ENCODE measurements around the gene LYST.

LYST gene

DNA sequence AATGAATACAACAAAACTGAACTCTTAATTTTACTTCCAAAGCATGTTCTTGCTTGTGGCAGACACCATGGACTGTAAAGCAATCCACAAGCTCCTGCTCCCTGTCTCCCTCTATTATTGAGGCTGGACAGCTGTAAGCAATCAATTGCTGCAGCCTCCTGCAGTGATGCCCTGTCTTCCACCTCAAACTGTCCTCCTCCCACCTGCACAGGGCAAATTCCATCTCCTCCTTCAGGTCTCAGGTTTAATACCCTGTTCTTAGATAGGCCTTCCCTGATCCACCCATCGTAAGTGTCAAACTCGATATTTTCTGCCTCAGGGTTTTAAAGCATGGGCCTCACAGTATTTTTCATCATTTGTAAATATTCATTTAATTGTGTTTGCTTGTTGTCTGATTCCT is 81.8 kb downstream of the LYST start:
- H3K4me2 ChIP-seq (ENCODE audit: low read depth, low read length, poor library complexity, severe bottlenecking), result no peak overlapping the region

DNA sequence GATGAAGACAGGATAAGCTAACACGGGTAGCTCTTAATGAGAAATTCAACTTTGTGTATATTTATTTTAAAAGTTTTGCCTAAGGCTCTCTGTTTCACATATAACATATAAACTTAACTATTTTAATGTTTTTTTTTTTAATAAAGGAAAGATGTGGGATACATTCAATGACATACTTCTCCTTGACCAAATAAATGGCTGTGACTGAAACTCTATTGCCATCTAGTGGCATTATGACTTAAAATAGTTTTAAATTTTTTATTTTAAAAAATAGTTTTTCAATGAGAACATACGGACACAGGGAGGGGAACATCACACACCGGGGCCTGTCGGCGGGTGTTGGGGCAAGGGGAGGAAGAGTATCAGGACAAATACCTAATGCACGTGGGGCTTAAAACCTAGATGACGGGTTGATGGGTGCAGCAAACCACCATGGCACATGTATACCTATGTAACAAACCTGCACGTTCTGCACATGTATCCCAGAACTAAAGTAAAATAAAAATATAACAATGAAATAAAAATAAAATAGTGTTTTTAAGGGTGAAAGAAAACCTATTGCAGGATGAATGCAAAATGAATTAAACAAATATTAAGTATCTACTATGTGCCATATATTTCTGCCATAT is 83.4 kb downstream of the LYST start:
- Histone ChIP-seq H3K36me3 (ENCODE audit: low read length) (no peaks in the 10 kb centered on the region), H3F3A (ENCODE audit: insufficient read depth) (no peaks in the 10 kb centered on the region; the same call in 1 of the 2 replicates), H3K4me2 (ENCODE audit: low read depth, low read length, poor library complexity, severe bottlenecking) (no peak overlapping the region), H3K79me2 (ENCODE audit: insufficient read depth, low read length) (no peaks in the 10 kb centered on the region), H3K27me3 (ENCODE audit: low read length) (no peaks in the 10 kb centered on the region), H3K9me3 (ENCODE audit: insufficient read depth, low read length) (no peaks in the 10 kb centered on the region), H3K9ac (ENCODE audit: low read length) (no peak overlapping the region), H2AFZ (ENCODE audit: low read depth, low read length, severe bottlenecking) (no peak overlapping the region), H3K27ac (ENCODE audit: low read depth, low read length) (no peak overlapping the region), H4K20me1 (ENCODE audit: low read depth, low read length) (no peaks in the 10 kb centered on the region), H3K4me3 (ENCODE audit: insufficient read depth, low read length, poor library complexity, severe bottlenecking) (no peak overlapping the region), H3K9me2 (replicated peaks; ENCODE audit: insufficient read depth, low read length) (no peaks in the 10 kb centered on the region)
- TF ChIP-seq EZH2phosphoT487 (conservative IDR thresholded peaks at IDR 0.05; ENCODE audit: low read length), result no peak
- TF ChIP-seq, protein P1, sequence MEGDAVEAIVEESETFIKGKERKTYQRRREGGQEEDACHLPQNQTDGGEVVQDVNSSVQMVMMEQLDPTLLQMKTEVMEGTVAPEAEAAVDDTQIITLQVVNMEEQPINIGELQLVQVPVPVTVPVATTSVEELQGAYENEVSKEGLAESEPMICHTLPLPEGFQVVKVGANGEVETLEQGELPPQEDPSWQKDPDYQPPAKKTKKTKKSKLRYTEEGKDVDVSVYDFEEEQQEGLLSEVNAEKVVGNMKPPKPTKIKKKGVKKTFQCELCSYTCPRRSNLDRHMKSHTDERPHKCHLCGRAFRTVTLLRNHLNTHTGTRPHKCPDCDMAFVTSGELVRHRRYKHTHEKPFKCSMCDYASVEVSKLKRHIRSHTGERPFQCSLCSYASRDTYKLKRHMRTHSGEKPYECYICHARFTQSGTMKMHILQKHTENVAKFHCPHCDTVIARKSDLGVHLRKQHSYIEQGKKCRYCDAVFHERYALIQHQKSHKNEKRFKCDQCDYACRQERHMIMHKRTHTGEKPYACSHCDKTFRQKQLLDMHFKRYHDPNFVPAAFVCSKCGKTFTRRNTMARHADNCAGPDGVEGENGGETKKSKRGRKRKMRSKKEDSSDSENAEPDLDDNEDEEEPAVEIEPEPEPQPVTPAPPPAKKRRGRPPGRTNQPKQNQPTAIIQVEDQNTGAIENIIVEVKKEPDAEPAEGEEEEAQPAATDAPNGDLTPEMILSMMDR (IDR thresholded peaks at IDR 0.05; ENCODE audit: insufficient read depth, low read length, poor library complexity, severe bottlenecking), result peak; percentile 29

More for the DNA sequence above, 81.8 kb downstream of the LYST start:
- Histone ChIP-seq H4K20me1 (ENCODE audit: low read depth, low read length) (no peaks in the 10 kb centered on the region), H3K9me3 (ENCODE audit: insufficient read depth, low read length) (no peaks in the 10 kb centered on the region), H3K27me3 (ENCODE audit: low read length) (no peaks in the 10 kb centered on the region), H3K27ac (ENCODE audit: low read depth, low read length) (no peak overlapping the region), H3K4me3 (ENCODE audit: insufficient read depth, low read length, poor library complexity, severe bottlenecking) (no peak overlapping the region), H3K9ac (ENCODE audit: low read length) (no peak overlapping the region), H2AFZ (ENCODE audit: low read depth, low read length, severe bottlenecking) (no peak overlapping the region), H3K36me3 (ENCODE audit: low read length) (no peaks in the 10 kb centered on the region), H3K79me2 (ENCODE audit: insufficient read depth, low read length) (no peaks in the 10 kb centered on the region), H3K9me2 (replicated peaks; ENCODE audit: insufficient read depth, low read length) (no peaks in the 10 kb centered on the region), H3F3A (ENCODE audit: insufficient read depth) (no peaks in the 10 kb centered on the region; the same call in 1 of the 2 replicates)
- TF ChIP-seq EZH2phosphoT487 (conservative IDR thresholded peaks at IDR 0.05; ENCODE audit: low read length), result no peak
- TF ChIP-seq, protein P1 (IDR thresholded peaks at IDR 0.05; ENCODE audit: insufficient read depth, low read length, poor library complexity, severe bottlenecking), result no peak

DNA sequence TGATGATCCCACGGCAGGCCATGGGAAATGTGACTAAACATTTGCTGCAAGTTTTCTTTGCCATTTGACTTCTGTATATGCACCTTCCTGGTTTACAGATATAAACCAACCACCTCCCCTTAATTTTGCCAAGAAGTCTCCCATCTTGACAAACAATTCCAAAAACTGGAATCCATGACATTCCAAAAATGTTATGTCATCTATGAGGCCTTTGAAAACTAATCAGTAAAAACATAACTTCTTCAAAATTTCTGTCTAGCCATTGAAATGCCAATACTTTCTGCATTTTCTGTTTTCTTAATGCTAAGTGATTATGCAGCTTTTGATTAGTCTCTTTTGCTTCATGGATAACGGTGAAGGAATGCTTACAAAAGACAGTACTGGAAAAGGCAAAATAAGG is 84.1 kb downstream of the LYST start:
- Histone ChIP-seq H3K4me3 (ENCODE audit: insufficient read depth, low read length, poor library complexity, severe bottlenecking) (no peak overlapping the region), H3F3A (ENCODE audit: insufficient read depth) (no peaks in the 10 kb centered on the region; the same call in 1 of the 2 replicates), H3K9me3 (ENCODE audit: insufficient read depth, low read length) (no peaks in the 10 kb centered on the region), H3K9me2 (replicated peaks; ENCODE audit: insufficient read depth, low read length) (no peaks in the 10 kb centered on the region), H3K36me3 (ENCODE audit: low read length) (no peaks in the 10 kb centered on the region), H4K20me1 (ENCODE audit: low read depth, low read length) (no peaks in the 10 kb centered on the region), H3K79me2 (ENCODE audit: insufficient read depth, low read length) (no peaks in the 10 kb centered on the region), H3K27ac (ENCODE audit: low read depth, low read length) (no peak overlapping the region), H3K27me3 (ENCODE audit: low read length) (no peaks in the 10 kb centered on the region), H3K9ac (ENCODE audit: low read length) (no peak overlapping the region), H3K4me2 (ENCODE audit: low read depth, low read length, poor library complexity, severe bottlenecking) (no peak overlapping the region), H2AFZ (ENCODE audit: low read depth, low read length, severe bottlenecking) (no peak overlapping the region)
- no peak for TF ChIP-seq EZH2phosphoT487 (conservative IDR thresholded peaks at IDR 0.05; ENCODE audit: low read length)
- TF ChIP-seq, protein P1 (IDR thresholded peaks at IDR 0.05; ENCODE audit: insufficient read depth, low read length, poor library complexity, severe bottlenecking), result no peak
